NCI-H446 (cell line): ENCODE data around the gene PPM1N.

Experiments
- DNase-seq, 2 experiments: peaks; one replicate each; lab custom pipeline; 2025; lab: John Stamatoyannopoulos, UW

The PPM1N gene

DNA sequence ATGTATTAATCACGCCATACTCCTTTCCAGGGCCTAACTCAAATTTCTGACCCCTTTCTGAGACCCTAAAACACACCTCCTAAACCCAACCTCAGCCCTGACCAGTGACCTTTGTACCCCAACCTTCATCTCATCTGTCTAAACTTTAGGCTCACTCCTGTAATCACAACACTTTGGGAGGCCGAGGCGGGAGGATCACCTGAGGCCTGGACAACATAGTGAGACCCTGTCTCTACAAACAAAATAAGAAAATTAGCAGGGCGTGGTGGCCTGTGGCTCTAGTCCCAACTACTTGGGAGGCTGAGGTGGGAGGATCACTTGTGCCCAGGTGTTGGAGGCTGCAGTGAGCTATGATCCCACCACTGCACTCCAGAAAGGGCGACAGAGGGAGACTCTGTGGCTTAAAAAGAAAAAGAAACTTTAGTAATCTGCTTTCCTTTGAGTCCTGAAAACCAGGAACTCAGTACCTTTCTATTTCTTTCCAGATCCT lies 6.1 kb upstream of the PPM1N start:
- no peak for DNase-seq

DNA sequence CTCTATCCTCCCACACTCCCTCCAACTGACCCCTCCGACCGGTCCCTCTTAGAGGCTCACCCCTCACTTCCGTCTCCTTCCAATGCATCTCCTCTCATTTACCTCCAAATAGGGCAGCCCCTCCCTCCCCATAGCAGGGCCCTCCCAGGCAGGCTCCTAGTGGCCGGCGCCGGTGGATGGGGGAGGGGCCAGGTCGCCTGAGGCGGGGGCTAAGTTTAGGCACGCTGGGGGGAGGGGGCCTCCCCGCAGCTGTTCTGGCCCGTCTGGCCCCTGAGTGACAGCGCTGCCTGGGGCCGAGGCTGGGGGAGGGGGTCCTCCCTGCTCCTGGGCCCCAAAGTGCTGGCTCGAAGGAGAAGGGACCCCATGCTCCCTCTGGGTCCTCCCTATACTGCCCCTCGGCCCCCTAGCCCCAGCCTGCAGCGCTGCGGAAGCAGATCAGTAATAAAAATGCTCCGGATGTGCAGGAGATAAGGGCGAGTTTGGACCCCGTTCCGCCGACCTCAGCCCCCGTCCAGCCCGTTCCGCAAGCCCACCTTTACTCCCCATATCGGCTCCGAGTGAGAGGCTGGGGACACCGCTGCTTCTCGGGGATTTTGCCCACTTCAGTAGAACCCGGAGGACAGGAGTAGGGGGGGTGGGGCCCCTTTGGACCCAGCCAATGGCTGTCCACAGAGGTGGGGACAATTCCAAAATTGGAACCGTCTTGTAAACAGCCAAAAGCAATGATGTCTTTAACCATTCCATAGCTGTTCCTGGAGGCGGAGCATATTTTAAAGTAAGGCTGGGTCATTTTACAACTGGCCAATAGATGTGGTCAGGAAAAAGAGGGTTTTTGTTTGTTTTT lies 5.4 kb upstream of the PPM1N start:
- DNase-seq, result no peak

DNA sequence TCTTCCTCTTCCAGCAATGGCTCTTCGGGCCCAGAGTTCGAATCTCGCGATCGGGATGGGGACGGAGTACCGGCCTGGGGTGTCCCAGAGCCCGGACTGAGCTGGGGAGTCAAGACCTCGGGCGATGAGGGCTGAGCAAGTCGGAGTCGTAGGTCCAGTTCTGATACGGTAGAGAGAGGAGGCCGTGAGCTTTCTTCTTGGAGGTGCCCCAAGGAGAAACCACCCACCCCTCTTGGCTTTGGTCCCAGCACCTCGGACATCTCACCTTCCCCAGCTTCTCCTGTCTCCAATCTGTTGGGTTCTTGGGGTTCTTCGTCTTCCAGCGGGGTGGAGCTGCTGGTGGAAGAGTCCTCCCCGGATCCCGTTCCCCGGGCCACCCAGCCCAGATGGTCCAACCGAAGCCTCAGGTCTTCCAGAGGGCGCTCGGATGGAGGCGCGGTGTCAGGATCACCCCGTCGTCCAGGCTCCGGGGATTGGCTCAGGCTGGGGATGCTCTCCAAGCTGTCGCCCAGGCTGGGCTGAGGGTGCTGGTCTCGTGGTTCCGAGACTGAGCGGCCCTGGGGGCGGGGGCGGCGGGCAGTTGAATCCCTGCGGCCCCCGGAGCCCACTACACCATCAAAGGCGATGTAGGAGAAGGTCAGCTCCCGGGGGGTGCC lies 3.9 kb upstream of the PPM1N start:
- DNase-seq, result no peak

DNA sequence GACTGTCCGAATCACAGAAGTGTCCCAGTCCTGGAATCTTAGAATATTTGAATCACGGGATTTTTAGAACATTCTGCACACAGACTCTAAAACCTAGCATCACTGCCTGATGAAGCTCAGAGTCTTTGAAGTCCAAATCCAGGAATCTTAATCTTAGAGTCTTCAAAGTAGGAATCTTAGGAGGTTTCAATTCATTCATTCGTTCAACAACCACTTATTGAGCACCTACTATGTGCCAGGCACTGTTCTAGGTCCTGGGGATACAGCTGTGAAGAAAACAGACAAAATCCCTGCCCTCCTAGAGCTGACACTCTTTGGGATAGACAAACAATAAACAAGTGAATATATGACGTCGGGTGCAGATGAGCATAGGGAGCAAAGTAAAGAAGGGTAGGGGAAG lies 3.1 kb upstream of the PPM1N start:
- DNase-seq, result no peak

DNA sequence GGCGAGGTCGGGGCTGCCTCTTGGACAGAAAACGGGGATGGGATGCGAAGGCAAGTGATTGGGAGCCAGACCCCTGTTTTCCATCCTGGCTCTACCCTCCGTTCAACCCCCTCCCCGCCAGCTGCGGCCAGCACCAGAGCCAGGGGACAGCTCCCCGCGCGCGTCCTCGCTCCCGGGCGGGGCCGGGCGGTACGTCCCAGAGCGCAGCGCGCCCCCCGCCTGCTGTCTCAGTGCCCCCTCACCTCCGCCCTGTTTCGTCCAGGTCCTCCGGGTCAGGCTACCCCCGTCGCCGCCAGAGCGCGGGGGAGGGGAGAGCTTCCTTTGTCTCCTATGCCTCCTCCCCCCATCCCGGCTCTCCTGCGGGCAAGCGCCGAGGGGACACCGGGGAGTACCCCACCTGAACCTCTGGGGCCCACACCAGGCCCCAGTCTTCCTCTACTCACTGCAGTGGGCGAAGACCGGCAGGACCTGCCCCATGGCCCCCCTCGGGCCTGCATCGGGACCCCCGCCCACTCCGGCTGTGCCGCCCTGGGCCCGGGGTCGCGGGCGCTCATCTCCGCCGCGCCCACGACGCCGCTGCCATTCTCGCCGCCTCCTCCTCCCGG lies 1.8 kb upstream of the PPM1N start:
- DNase-seq, result peak in 1 of 2 experiments; percentile 50

DNA sequence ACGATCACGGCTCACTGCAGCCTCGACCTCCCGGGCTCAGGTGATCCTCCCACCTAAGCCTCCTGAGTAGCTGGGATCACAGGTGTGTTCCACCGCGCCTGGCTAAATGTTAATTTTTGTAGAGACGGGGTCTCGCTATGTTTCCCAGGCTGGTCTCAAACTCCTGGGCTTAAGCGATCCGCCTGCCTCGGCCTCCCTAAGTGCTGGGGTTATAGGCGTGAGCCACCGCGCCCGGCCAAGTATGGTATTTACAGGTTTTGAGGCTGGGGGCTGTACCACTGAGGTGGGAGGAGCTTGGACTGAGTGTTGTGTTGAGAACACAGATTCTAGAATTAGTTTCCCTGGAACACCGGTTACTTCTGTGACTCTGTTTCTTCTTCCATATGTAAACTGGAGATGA lies 452 bp upstream of the PPM1N start:
- no peak for DNase-seq

DNA sequence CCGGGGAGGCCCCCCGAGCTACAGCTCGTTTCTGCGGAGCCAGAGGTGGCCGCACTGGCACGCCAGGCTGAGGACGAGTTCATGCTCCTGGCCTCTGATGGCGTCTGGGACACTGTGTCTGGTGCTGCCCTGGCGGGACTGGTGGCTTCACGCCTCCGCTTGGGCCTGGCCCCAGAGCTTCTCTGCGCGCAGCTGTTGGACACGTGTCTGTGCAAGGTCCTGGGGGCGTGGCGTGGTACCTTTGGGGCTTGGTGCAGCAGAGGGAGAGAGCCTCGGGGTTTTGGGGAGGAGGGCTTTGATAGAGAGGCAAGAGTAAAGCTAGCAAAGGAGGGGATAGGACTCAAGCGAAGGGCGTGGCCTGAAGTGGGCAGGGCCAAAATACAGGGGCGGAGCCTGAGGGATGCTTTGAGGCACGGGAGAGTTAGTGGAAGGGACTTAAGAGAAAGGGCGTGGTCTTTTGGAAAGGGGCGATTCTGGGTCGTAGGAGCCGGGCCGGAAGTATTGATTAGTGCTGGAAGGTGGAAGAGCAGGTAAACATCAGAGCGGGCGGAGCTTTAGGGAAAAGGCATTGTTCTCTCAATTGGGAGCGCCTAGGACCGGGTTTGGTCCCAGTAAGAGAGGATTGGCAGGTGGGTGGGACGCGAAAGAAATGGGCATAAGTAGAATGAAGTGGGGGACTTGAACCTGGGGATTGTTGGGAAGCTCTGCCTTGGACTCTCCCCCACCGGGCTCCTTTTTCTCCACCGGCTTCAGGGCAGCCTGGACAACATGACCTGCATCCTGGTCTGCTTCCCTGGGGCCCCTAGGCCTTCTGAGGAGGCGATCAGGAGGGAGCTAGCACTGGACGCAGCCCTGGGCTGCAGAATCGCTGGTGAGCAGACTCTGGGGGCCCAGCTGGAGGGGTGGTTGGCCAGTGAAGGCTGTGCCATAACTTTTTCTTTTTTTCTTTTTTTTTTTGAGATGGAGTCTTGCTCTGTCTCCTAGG lies 1.2 kb downstream of the PPM1N start:
- no peak for DNase-seq

DNA sequence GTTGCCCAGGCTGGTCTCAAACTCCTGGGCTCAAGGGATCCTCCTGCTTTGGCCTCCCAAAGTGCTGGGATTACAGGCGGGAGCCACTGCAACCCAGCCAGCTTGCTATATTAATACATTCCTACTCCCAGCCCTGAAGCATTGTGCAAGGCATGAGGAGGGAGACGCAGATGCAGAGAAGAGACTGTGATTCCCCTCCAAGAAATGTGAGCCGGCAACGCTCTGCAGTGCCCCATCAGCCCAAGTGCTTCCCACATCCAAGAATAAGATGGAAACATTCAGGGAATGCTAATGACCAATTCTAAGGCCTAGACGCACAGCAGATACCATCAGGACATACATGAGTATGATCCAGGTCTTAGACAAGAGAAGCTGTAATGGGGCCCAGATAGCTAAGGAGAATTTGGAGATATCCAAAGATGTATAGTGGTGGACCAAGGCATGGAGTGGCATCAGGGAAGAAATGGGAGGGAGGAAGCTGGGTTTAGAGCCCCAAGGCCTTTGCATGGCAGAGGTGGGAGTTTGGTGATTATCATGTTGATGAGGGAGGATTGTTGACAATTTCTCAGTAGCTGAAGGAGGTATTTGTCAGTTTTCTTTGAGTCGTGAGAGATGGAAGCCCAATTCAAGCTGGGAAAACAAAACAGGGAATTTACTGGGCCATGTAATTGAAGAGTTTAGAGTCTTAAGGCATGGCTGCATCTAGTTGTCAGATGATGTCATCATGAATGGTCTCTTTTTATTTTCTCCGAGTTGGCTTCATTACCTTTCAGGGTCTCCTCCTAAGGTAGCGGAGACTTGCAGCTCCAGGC lies 2.9 kb downstream of the PPM1N start:
- DNase-seq, result no peak

DNA sequence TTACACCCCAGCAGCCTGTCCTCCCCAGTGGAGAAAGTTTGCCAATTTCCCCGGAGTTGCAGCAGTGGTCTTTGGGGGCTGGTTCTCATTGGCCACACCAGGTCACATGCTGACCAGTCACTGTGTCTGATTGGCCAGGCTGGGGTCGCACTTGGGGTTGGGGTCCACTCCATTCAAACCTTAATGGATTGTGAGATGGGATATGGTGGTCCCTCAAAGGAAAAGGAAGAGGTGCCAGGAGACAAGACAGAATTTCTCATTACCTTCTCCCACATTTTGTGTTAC lies 3.4 kb downstream of the PPM1N start:
- no peak for DNase-seq

DNA sequence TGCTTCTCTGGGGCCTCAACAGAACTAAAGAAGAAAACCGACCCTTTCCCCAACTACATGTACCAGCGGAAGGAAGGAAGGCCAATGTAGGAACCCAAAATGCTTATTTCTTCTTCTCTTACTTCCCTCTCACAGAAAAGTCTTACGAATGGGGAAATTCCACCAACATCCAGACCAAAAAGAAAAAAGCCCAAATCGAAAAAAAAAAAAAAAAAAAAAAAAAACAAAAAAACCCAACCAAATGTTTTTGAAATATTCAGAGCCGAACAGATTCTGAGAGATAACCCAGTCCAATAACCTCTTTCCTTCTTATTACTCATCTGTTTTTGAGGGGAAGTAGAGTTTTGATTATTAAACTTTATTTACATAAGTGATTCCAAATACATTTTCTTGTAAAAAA lies 3.9 kb downstream of the PPM1N start:
- no peak for DNase-seq

DNA sequence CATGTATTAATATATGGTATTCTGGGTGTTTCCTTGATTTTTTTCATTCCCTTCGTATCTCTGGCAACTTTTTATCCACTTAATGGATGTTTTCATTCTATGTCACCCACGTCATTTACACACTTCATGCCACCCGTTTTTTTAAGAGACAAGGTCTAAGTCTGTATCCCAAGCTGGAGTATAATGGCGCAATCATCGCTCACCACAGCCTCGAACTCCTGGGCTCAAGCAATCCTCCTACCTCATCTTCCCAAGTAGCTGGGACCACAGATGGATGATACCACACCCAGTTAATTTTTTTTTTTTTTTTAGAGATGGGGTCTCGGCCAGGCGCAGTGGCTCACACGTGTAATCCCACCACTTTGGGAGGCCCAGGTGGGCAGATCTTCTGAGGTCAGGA lies 5.7 kb downstream of the PPM1N start:
- no peak for DNase-seq

DNA sequence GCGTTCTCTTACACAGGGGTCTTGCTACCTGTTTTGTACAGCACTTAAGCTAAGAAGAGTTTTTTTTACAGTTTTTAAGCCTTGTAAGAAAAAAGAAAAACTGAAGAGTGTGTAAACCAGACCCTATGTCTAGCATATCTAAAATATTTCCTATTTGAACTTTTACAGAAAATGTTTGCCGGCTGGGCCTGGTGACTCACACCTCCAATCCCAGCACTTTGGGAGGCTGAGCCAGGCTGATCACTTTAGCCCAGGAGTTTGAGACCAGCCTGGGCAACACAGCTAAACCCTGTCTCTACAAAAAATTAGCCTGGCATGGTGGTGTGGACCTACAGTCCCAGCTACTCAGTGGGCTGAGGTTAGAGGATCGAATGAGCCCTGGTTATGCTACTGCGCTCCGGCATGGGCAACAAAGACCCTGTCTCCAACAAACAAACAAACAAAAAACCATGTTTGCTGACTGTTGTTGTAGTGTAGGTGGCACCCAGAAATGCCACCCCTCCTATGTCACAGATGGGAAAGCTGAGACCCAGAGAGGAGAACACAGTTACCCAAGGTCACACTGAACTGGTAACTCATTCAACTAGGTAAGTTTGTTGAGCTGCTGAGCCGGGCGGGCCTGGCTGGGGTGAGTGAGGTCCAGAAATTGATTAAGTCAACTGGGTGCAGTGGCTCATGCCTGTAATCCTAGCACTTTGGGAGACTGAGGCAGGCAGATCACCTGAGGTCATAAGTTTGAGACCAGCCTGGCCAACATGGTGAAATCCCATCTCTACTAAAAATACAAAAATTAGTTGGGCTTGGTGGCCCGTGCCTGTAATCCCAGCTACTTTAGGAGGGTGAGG lies 7.1 kb downstream of the PPM1N start:
- DNase-seq, result no peak

DNA sequence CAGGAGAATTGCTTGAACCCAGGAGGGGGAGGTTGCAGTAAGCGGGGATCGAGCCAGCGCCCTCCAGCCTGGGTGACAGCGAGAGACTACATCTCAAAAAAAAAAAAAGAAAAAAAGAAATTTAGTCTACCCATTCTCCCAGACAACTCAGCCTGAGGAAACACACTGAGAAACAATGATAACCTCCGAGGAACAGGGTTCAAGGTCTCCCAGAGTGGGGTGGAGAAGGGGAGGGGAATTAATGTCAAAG lies 7.7 kb downstream of the PPM1N start:
- no peak for DNase-seq

DNA sequence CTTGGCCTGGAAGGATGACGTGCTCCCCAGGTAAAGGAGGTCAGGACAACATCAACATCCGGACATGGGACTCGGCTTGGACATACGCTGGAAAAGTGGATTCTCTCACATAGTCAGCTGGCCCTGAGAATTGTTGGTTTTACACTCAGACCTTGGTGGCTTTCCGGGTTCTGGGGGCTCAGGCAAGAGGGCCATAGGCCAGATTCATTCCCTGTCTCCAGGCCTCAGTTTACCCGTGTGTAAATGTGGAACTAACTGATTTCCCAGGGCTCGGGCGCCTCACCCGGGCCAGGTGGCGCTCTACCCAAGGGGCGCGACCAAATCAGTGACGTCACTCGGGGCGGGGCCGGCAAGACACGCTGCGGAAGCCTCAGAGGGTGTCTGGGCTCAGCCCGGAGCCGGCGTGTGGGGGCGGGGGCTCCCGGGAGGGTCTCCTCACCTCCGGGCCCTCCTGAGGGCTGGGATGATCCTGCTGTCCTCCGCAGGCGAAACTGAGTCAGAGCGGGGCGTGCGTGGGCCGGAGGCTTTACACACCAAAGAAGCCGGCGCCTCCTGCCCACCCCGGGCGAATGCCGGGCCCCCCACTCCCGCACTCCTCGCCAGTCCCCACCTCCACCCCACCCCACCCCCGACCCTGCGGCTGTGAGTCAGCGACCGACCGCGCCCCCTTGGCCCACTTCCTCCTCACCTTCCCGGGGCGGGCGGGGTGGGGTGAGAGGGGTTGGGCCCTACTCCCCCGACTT lies 8.2 kb downstream of the PPM1N start:
- peak; percentile 82 to 95 for DNase-seq

DNA sequence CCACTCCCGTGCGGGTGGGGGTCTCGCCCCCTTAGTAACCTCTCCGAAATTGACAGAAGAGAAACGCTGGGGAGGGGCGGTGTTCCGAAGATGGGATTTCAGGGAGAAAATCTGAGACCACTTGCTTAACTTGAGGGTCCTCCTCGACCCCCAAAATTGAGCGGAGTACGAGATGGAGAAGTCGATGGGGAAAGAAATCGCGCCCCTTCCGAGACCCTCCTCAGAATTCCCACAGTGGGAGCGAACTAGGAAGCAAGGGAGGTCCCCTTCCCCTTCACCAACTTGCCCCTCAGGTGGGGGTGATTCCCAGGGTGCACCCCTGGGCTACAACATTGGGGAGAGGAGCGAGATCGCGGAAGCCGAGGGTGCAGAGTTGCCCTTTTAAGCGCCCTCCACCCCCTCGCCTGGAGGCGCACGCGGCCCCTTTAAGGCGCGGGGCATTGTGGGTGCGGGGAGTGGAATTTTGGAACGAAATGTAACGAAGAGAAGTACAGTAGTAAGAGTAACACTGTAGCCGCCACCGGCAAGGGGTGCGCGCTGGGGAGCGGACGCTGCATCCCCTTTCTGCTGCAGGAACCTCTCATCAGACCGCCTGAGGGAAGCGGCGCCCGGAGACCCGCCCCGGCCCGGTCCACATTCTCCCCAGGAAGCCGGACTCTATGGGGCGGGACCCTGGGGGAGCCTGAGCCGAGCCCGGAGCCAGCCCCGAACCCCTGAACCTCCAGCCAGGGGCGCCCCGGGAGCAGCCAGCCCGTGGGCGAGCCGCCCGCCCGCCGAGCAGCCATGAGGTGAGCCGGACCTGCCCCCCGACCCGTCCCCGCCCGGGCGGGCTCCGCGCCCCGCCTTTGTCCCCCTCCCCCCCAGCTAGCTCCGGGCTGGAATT lies 9.0 kb downstream of the PPM1N start, which contains the start of gene VASP:
Gene VASP, plus strand, starts transcription at position 491 of the 883 bp plus-strand sequence. Its CDS starts 293 bp downstream, at position 784.
- DNase-seq, result peak; percentile 84 to 90

DNA sequence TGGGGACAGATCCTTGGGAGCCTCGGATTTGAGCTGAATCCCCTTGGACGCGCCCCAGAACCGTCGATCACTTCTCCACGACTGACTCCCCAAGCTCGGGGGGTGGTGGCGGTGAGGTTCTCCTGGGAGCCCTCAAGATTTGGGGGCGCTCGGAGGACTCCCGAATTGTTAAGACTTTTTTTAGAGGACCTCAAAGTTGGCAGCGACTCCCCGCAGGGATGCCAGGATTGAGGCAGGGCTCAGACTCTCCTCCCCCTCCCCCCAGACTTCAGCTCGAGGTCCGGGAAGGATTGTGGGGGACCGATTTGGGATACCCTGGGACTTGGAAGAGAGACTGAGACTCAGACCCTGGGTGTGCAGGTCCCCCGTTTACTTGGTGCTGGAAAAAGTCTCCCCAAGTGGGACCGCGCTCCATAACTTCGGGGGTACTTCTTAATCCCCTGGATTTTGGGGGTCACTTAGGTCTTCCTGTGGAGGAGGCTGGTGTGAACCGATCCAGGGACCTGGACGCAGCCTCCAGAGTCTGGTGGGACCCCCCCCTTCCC lies 9.7 kb downstream of the PPM1N start:
- DNase-seq, result no peak

DNA sequence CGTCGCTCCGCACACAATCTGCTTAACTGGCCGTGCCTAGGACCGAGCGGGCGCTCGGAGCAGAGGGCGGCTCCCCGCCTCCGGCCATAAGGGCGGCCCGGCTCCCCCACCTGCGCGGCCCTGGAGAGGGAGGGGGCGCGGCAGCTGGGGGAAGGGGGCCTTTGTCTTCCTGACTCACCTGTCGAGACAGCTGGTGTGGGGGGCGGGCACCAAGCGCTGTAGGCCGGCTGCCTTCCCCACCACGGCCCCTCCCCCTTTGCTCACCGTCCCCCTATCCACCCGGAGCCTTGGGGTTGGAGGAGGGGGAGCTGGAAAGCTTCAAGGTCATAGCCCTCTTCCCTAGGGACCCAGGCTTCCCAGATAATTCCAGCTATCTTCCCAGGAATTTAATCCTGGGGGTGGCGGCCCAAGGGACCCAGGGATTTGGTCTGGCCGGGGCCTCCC lies 10.2 kb downstream of the PPM1N start:
- no peak for DNase-seq
